ENCODE measurements around the gene FARS2. TPM values are rescaled to one million over a fixed set of nuclear protein-coding genes. Genes with fewer than 3 reads are reported as not detected.

FARS2 gene
- total and polyA plus RNA-seq, 9 of the 15 experiments (the other 6 are each of a cell fraction or from before 2014, with no cell fraction given), result 16.5 to 62.2 (median 27.0) TPM

DNA sequence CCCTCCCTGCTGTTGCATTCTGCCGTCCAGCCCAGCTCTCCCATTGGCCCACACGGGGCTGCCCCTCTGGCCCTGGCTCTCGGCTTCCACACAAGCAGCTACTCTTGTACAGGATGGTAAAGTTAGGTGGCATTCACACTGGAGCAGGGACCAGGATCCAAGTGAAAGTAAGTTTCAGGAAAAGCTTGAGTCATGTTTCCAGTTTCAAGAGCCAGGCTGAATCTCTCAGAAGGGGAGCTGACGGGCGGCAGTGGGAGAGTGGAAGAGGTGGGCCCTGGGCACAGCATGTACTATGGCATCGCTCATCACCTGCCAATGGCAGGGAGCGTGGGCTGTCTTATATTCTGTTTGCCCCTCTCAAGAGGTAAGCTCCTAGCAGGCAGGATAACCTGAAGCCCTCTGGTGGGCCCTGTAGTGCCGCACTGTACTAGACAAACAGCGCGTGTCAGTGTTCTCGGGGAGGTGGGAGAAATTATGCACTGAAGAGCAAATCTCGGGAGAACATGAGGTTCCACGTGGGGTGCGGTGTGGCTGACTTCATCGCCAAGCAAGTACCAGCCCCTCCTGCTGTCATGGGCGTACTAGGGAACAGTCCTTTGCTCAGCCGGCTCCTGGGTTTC lies 503.9 kb downstream of the FARS2 start:
- CTCF ChIA-PET (ENCODE audit: low intra/inter-chr PET ratio), result no interaction called here
- WGBS (ENCODE audit: insufficient coverage, low coverage, missing lambda C conversion rate), result 31% methylated on average over 17 of the region's 17 CpGs
- in situ Hi-C loops (cut with MboI), result no loop called here

More for the DNA sequence above, 503.9 kb downstream of the FARS2 start:
- no peaks in the 10 kb centered on the region for H3K36me3 ChIP-seq (ENCODE audit: control insufficient read depth, insufficient read depth, low read length)
- POLR2A ChIA-PET, result interaction anchor here (0.6 to 1.0 kb wide), 2 partner anchors 34 to 547 kb away, joined by 3 to 5 read pairs; no protein-coding TSS in a partner anchor
- no TSS peak for BruUV-seq (replicated peaks)
- no peaks in the 10 kb centered on the region for H4K20me1 ChIP-seq (replicated peaks; ENCODE audit: control insufficient read depth, insufficient read depth, low read length)
- no peaks in the 10 kb centered on the region for H3K9me1 ChIP-seq (ENCODE audit: control insufficient read depth, insufficient read depth, low read length)
- H3K9ac ChIP-seq (ENCODE audit: insufficient read depth in 1 of 2, low read depth in 2 of 2, low read length in 2 of 2), result no peak overlapping the region
- H3K9me3 ChIP-seq (replicated peaks; ENCODE audit: control insufficient read depth, insufficient read depth, low read depth, low read length), result no peaks in the 10 kb centered on the region; the same call in 1 of the 2 replicates
- H3K4me2 ChIP-seq (ENCODE audit: insufficient read depth, low read length), result no peak overlapping the region
- intact Hi-C loops (cut with micrococcal nuclease), result loop anchor here (10.0 kb wide), 1 partner anchor 290 kb away; no protein-coding TSS in a partner anchor
- no peaks in the 10 kb centered on the region for H3K4me1 ChIP-seq (replicated peaks in 1 of 2; ENCODE audit: control insufficient read depth in 2 of 2, insufficient read depth in 2 of 2, low read length in 2 of 2)
- H3K27me3 ChIP-seq (ENCODE audit: control insufficient read depth in 2 of 2, insufficient read depth in 2 of 2, low read length in 2 of 2), result peaks cover 0 to 22% of the 10 kb centered on the region in 2 experiments; a peak in 1 of 5 replicates
- ATAC-seq, result peak; percentile 23; the same call in 2 of the 3 replicates
- TF ChIP-seq FOXJ2 (tag; IDR thresholded peaks at IDR 0.05), result no peak
- no peak for TF ChIP-seq ZNF239 (CRISPR knock-in tag; IDR thresholded peaks at IDR 0.05)
- no peak for TF ChIP-seq POLR2G (IDR thresholded peaks at IDR 0.05; ENCODE audit: low read depth, low read length)
- TF ChIP-seq CSDE1 (IDR thresholded peaks at IDR 0.05), result no peak
- TF ChIP-seq, protein P1, sequence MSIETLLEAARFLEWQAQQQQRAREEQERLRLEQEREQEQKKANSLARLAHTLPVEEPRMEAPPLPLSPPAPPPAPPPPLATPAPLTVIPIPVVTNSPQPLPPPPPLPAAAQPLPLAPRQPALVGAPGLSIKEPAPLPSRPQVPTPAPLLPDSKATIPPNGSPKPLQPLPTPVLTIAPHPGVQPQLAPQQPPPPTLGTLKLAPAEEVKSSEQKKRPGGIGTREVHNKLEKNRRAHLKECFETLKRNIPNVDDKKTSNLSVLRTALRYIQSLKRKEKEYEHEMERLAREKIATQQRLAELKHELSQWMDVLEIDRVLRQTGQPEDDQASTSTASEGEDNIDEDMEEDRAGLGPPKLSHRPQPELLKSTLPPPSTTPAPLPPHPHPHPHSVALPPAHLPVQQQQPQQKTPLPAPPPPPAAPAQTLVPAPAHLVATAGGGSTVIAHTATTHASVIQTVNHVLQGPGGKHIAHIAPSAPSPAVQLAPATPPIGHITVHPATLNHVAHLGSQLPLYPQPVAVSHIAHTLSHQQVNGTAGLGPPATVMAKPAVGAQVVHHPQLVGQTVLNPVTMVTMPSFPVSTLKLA (conservative IDR thresholded peaks at IDR 0.05), result no peak
- TF ChIP-seq KAT8 (IDR thresholded peaks at IDR 0.05; ENCODE audit: low read depth), result no peak
- no peak for TF ChIP-seq HNRNPH1 (optimal IDR thresholded peaks at IDR 0.05; ENCODE audit: low read depth, low read length)
- no peak for TF ChIP-seq NCOA1 (IDR thresholded peaks at IDR 0.05; ENCODE audit: low read depth)
- TF ChIP-seq PCBP2 (IDR thresholded peaks at IDR 0.05; ENCODE audit: low read depth, low read length, poor library complexity, severe bottlenecking), result no peak
- TF ChIP-seq TEAD2 (tag; IDR thresholded peaks at IDR 0.05), result no peak
- no peak for TF ChIP-seq STAT5A (IDR thresholded peaks at IDR 0.05; ENCODE audit: borderline replicate concordance, low read length)
- no peak for TF ChIP-seq MAFK (IDR thresholded peaks at IDR 0.05; ENCODE audit: low read length)
- H3K79me2 ChIP-seq (ENCODE audit: control insufficient read depth, insufficient read depth, low read length), result no peaks in the 10 kb centered on the region
- no peak for DNase-seq (ENCODE audit: extremely low read depth in 1 of 4, low spot score in 3 of 4)
- H3K27ac ChIP-seq (ENCODE audit: extremely low read depth, low read depth, low read length), result no peak overlapping the region
- no peak for FAIRE-seq
- H2AFZ ChIP-seq (ENCODE audit: low read depth, low read length), result no peak overlapping the region
- H3K4me3 ChIP-seq, result no peak overlapping the region
